MM.1S (cell line): ENCODE data around the gene BCDIN3D.

ENCODE experiments used
- DNase-seq: peaks from one replicate; pipeline ENCODE4 v3.0.0-alpha.2; 2015
- H2AFZ ChIP-seq: fragments of 300-600 bp; sonication (generic); 2 replicates; pipeline ENCODE4 v1.6.0; 2016; ENCODE audit warnings: antibody characterized with exemption, low read length
- H3F3A ChIP-seq: fragments of 300-600 bp; sonication (generic); 2 replicates; pipeline ENCODE4 v1.6.1; 2016; ENCODE audit warnings: mild to moderate bottlenecking, antibody characterized with exemption, low read length, moderate library complexity, mixed read lengths; ENCODE audit not compliant: insufficient read depth
- H3K27ac ChIP-seq: fragments of 300-600 bp; sonication (generic); 2 replicates; pipeline ENCODE4 v1.5.1; 2016; ENCODE audit warnings: mild to moderate bottlenecking, low read length
- H3K27me3 ChIP-seq: fragments of 300-600 bp; sonication (generic); replicated peaks from 2 replicates; pipeline ENCODE4 v1.6.0; 2016; ENCODE audit warnings: low read length; ENCODE audit not compliant: insufficient read depth
- H3K36me3 ChIP-seq: fragments of 300-600 bp; sonication (generic); replicated peaks from 2 replicates; pipeline ENCODE4 v1.6.1; 2016; ENCODE audit warnings: mild to moderate bottlenecking, low read length, mixed read lengths; ENCODE audit not compliant: insufficient read depth
- H3K4me1 ChIP-seq: fragments of 300-600 bp; sonication (generic); 2 replicates; pipeline ENCODE4 v1.6.1; 2016; ENCODE audit warnings: low read length, mixed read lengths
- H3K4me2 ChIP-seq: fragments of 300-600 bp; sonication (generic); 2 replicates; pipeline ENCODE4 v1.6.0; 2016; ENCODE audit warnings: low read depth, low read length
- H3K4me3 ChIP-seq: fragments of 300-600 bp; sonication (generic); 2 replicates; pipeline ENCODE4 v1.5.1; 2016; ENCODE audit warnings: low read length, mixed read lengths
- H3K79me2 ChIP-seq: fragments of 300-600 bp; sonication (generic); 2 replicates; pipeline ENCODE4 v1.6.1; 2016; ENCODE audit warnings: mixed run types, low read length, mixed read lengths
- H3K9ac ChIP-seq: fragments of 300-600 bp; sonication (generic); 2 replicates; pipeline ENCODE4 v1.6.1; 2016; ENCODE audit warnings: low read length, mixed read lengths
- H3K9me2 ChIP-seq: fragments of 300-600 bp; sonication (generic); replicated peaks from 2 replicates; pipeline ENCODE4 v1.6.1; 2016; ENCODE audit warnings: mild to moderate bottlenecking, low read length, mixed read lengths; ENCODE audit not compliant: insufficient read depth
- H3K9me3 ChIP-seq: fragments of 300-600 bp; sonication (generic); replicated peaks from 2 replicates; pipeline ENCODE4 v1.6.1; 2016; ENCODE audit warnings: mild to moderate bottlenecking, low read length, mixed read lengths; ENCODE audit not compliant: insufficient read depth
- H4K20me1 ChIP-seq: fragments of 300-600 bp; sonication (generic); 2 replicates; pipeline ENCODE4 v1.6.1; 2016; ENCODE audit warnings: mild to moderate bottlenecking, low read length, moderate library complexity, mixed read lengths; ENCODE audit not compliant: insufficient read depth
- CTCF ChIP-seq: fragments of 300-600 bp; sonication (generic); IDR thresholded peaks from 2 replicates; pipeline ENCODE4 v1.5.1; 2016; ENCODE audit warnings: antibody characterized with exemption, low read length, mixed read lengths
- EZH2 ChIP-seq: fragments of 300-600 bp; sonication (generic); optimal IDR thresholded peaks from 2 replicates; pipeline ENCODE3; 2017; ENCODE audit warnings: low read depth, mild to moderate bottlenecking, antibody characterized with exemption, low read length, mixed read lengths
- EZH2phosphoT487 ChIP-seq: fragments of 300-600 bp; sonication (generic); IDR thresholded peaks from 2 replicates; pipeline ENCODE4 v1.6.1; 2018; ENCODE audit warnings: antibody characterized with exemption, low read length

The BCDIN3D gene

DNA sequence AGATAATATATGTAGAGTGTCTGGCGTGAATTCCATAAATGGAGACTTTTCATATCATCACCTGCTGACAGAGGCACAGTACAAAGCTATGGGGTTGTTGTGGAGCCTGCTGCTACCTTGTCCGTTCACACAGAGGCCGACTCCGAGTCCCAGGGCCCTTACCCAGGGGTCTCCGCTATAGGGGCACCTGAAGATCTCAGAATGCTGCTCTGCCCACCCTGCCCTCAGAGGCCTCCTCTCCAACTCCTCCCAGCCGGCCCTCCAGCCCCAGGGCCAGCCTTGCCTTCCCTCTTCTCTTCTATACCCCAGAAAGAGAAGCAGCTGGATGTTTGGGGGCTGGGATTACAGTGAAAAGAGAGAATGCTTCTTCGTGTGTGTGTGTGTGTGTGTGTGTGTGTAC lies 36.0 kb downstream of the BCDIN3D start:
- TF ChIP-seq EZH2phosphoT487, result no peak
- no peak for TF ChIP-seq CTCF
- TF ChIP-seq EZH2, result no peak
- no peaks in the 10 kb centered on the region for H3K4me1 ChIP-seq
- no peak overlapping the region for H2AFZ ChIP-seq
- no peak for DNase-seq
- H3K27ac ChIP-seq, result no peak overlapping the region
- no peaks in the 10 kb centered on the region for H3K36me3 ChIP-seq
- no peaks in the 10 kb centered on the region for H3K79me2 ChIP-seq
- no peak overlapping the region for H3K4me2 ChIP-seq
- no peaks in the 10 kb centered on the region for H3F3A ChIP-seq
- H3K27me3 ChIP-seq, result 0 out of 2 replicates have a peak, but pooled peaks cover 3% of the 10 kb centered on the region
- H3K9me2 ChIP-seq, result no peaks in the 10 kb centered on the region
- no peak overlapping the region for H3K4me3 ChIP-seq
- no peak overlapping the region for H3K9ac ChIP-seq
- no peaks in the 10 kb centered on the region for H3K9me3 ChIP-seq
- no peaks in the 10 kb centered on the region for H4K20me1 ChIP-seq

DNA sequence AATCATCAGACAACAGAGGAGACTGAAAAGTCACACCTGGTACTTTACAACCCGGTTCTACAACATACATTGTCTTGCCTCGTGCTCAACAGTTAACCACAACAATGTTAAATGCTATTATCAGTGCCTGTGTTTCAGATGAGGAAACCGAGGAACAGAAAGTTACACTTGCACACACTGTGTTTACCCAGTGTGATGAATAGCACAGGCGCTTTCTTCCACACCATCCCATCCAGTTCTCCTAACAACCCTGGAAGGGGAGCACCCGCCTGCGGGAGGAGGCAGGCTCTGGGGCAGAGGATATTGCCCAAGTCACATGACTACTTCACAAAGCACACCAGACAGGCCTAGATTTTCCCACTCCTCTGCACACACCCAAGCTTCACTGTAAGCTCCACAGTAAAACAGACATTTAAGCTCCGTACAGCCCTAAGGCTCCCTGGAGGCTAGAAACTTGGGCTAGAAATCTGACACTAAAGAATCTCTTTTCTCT lies 36.5 kb downstream of the BCDIN3D start:
- H3K9me2 ChIP-seq, result no peaks in the 10 kb centered on the region
- 0 out of 2 replicates have a peak, but pooled peaks cover 3% of the 10 kb centered on the region for H3K27me3 ChIP-seq
- H3K4me2 ChIP-seq, result no peak overlapping the region
- no peak overlapping the region for H3K4me3 ChIP-seq
- H3K4me1 ChIP-seq, result no peaks in the 10 kb centered on the region
- no peaks in the 10 kb centered on the region for H3K9me3 ChIP-seq
- no peaks in the 10 kb centered on the region for H3K79me2 ChIP-seq
- TF ChIP-seq CTCF, result no peak
- no peak for TF ChIP-seq EZH2phosphoT487
- TF ChIP-seq EZH2, result no peak
- no peaks in the 10 kb centered on the region for H3F3A ChIP-seq
- H3K27ac ChIP-seq, result no peak overlapping the region
- no peaks in the 10 kb centered on the region for H3K36me3 ChIP-seq
- no peak overlapping the region for H3K9ac ChIP-seq
- DNase-seq, result no peak
- H2AFZ ChIP-seq, result no peak overlapping the region
- no peaks in the 10 kb centered on the region for H4K20me1 ChIP-seq

- H3K4me2 ChIP-seq, result no peak overlapping the region
Observed at GRCh38 chr12:49805409-49805808, 37.5 kb downstream of the BCDIN3D start.

More at GRCh38 chr12:49805409-49805808, 37.5 kb downstream of the BCDIN3D start:
- H3K9me2 ChIP-seq, result no peaks in the 10 kb centered on the region
- no peaks in the 10 kb centered on the region for H3K4me1 ChIP-seq
- H3F3A ChIP-seq, result no peaks in the 10 kb centered on the region
- no peak overlapping the region for H2AFZ ChIP-seq
- no peak for DNase-seq
- H3K27ac ChIP-seq, result no peak overlapping the region
- TF ChIP-seq EZH2, result no peak
- TF ChIP-seq EZH2phosphoT487, result no peak
- TF ChIP-seq CTCF, result no peak
- 0 out of 2 replicates have a peak, but pooled peaks cover 3% of the 10 kb centered on the region for H3K27me3 ChIP-seq
- no peaks in the 10 kb centered on the region for H4K20me1 ChIP-seq
- no peak overlapping the region for H3K9ac ChIP-seq
- no peaks in the 10 kb centered on the region for H3K79me2 ChIP-seq
- no peaks in the 10 kb centered on the region for H3K9me3 ChIP-seq
- no peaks in the 10 kb centered on the region for H3K36me3 ChIP-seq
- H3K4me3 ChIP-seq, result no peak overlapping the region
